AG20443 (cell line): ENCODE measurements around the gene TCFL5.

Experiments used
- DNase-seq: peaks from one replicate; pipeline ENCODE4 v3.0.0; 2012; ENCODE audit warnings: low spot score, mixed read lengths

Gene TCFL5

DNA sequence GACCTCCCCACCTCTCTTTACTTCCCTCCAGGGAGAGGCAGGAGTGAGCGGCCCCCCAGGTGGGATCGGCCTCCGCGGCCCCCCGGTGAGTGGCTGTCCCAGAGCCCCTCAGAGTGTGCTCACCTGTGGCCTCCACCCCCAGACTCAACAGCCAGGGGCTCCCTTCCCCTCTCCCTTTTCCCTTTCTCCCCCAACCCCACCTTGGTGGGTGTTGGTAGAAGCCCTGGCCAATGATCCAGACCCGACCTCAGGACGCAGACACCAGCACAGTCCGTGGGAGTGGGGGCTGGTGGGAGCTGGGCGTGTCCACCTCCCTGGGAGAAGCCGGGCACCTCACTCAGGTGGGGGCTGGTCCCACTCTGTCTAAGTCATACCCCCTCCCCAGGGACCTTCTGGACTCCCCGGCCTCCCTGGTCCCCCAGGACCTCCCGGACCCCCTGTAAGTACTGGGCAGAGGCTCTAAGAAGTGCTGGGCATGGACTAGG lies 39.9 kb downstream of the TCFL5 start:
- DNase-seq, result no peak

DNA sequence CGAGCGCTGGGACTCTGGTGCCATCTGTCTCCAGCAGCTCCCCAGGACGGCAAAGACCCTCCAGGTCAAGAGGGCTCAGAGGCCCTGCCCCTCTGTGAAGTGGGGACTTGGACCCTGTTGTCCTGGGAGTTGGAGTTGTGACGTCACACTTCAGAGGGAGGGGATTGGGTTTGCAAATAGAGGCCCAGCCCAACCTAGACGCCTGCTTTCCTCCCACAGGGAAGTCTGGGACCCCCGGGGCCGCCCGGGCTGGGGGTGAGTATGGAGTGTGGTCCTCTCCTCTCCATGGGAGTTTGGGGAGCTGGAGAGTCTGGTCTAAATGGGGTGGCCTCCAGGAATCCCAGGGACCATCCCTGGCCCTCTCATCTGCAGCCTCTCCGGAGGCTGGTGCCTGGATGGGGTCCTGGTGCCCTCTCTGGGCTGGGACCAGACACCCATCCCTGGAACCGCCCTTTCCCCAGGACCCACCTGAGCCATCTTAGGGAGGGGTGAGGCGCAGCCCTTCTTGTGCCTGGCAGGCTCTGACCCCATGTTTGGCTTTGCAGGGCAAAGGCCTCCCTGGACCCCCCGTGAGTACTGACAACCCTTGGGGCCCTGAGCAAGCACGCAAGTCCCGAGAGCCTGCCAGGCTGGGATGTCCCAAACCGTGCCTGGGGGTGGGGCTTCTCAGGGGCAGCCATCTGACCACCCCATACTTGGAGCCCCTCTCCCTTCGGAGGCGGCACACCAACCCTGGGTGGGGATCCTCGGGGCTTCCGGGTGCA lies 40.5 kb downstream of the TCFL5 start:
- no peak for DNase-seq

DNA sequence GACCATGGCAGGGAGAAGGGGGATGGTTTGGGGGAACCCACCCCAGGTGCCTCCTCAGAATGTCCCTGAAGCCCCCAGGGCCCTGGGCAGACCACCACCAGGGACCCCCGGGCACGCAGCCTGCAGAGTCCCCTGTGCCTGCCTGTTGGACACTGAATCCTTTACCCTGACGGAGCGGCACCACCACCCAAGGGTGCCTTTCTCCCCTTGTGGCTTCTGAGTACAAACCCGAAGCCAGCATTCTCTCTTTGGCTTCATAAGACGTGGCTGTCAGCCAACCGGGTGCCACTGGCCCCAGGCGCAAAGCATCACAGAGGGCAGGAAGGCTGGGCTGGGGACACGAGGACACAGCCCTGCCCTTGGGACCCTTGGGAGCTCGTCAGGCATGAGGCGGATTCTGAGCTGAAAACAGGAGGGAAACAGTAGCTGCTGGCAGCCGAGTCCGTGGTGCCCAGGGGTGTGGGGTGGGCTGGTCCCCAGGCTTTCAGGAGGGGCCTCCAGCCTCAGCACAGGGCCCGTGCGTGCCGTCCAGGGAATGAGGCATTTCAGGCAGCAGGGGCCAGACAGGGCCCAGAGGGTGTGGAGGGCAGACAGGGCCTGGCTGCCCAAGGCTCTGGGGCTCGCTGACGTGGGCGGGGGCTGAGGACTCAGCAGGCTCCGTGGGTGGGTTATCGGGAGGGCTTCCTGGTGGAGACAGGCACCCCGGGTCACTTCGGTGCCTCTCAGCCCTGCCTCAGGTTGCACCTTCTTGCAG lies 41.2 kb downstream of the TCFL5 start:
- no peak for DNase-seq

DNA sequence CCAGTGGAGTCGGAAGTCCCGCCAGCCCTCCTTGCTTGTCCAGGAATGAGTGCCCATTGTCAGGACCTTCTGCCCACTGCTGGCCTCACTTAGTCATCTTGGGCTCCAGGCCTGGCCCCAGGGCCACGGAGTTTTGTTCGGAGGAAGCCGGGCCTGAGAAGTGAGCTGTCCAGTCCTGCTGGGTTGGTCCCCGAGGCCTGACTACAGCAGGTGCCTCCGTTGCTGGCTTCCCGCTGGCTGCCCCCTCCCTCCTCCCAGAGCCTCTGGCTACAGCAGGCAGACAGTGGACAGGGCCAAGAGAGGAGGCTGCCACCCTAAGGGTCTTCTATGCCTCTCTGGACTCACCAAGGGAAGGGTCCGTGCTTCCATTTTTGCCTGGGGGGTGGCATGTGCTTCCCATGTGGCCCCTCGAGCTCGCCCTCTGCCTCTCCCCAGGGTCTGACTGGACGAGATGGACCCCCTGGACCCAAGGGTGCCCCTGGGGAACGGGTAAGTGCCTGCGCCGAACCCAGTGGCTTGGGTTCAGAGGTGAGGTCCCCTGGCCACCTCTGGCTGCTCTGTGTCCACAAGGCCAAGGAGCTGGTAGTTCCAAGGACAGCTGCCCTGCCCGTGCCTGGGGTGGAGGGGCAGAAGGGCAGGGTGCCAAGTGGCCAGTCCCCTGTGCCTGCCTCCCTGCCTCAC lies 42.0 kb downstream of the TCFL5 start:
- peak; percentile 77 for DNase-seq

DNA sequence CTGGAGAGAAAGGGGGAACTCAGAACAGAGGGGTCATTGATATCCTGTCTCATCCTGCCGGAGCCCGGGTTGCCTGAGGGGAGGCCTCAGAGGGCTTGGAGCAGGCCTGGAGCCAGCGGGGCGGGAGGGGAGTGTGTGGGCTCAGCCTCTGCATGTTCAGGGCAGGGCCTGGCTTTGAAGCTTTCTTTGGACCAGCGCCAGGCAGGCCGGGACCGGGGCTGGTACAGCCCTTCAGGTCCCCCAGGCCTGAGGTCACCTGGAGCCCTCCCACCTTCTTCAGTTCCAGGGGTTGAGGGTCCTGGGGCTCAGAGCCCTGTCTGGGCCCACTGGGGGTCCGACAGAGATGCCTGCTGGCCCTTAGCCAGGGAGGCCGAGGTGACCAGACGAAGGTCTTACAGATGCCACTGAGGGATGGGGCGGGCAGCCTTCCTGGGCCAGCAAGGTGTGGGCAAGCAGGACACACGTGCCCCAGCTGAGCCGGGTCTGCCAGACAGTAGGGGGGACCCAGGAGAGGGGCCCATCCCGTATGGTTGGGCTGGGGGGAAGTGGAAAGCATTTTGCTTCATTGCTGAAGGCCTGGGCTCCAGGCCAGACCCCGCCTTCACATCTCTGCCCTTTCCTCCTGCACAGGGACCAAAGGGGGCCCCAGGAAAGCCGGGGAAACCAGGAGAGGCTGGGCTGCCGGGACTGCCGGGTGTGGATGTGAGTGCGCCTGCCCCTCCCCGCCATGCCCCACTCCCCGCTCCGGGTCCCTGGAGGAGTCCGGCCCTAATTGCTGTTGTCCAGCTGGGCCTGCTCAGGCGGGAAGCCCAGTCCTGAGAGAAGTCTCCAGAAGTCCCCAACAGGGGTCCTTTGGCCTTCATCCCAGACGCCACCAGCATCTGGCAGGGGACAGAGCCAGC lies 42.8 kb downstream of the TCFL5 start:
- no peak for DNase-seq

DNA sequence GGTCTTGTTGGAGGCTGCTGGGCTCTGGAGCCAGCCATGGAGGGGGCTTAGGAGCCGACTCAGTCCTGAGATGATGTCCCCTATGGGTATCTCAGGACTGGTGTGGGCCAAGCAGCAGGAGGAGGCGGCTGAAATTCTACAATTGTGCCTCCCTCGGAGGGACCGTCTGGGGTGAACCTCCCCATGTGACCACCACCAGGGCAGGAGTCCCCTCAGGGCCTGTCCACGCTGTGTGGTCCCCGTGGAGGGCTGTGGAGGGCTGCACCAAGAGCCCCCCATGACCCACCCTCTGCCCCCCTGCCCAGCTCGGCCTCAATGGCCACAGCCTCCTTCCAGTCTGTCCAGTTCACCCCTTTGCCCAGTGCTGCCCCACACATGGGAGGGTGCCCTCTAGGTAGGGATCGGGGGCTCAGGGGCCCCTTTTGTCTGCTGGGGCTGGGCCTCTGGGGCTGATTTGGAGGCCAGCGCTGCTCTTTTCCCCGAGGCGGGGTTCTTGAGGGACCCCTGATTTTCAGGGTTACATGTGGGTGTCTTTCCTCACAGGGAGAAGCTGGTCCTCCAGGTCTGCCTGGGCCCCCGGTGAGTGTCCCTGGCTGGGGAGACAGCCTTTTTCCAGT lies 43.5 kb downstream of the TCFL5 start:
- no peak for DNase-seq

DNA sequence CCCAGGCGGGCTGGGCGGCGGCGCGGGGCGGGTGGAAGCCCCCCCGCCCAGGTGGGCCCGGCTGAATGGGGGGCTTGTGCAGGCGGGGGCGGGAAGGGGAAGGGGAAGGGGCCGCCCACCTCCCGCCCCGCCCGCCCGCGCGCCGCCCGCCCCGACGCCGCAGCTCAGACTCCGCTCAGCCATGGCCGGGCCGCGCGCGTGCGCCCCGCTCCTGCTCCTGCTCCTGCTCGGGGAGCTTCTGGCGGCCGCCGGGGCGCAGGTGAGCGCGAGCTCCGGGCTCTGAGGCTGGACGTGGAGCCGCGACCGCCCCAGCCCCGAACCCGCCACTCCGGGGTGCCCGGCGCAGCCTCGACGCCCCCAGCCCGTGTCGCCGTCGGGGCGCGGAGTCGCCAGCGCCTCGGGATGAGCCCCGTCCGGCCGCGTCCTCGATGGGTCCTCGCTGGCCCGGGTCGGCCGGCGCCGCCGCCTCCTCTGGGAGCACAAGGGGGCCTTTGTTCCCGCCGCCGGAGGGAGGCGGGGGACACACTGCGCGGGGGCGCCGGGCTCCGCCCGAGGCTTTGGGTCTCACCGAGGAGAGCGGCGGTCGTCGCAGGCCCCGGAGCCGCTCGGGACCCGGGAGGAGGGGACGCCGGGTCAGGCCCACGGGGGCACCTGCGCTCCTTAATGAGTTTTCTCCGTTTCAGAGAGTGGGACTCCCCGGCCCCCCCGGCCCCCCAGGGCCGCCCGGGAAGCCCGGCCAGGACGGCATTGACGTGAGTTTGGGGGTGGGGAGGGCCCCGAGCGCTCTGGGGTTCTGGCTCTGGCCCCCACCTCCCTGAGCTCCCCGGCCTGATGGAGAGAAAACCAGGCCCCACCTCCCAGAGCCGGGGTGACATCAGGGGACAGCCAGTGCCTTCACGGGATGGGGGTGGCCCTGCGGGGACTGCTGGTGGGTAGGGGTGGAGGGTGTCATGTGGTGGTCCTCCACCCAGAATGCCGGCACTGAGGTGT lies 44.4 kb downstream of the TCFL5 start, which contains the start of gene COL9A3:
COL9A3 (plus strand) TSS at position 167 of the 990 bp plus-strand sequence; CDS start at position 182, 15 bp downstream.
- DNase-seq, result no peak

DNA sequence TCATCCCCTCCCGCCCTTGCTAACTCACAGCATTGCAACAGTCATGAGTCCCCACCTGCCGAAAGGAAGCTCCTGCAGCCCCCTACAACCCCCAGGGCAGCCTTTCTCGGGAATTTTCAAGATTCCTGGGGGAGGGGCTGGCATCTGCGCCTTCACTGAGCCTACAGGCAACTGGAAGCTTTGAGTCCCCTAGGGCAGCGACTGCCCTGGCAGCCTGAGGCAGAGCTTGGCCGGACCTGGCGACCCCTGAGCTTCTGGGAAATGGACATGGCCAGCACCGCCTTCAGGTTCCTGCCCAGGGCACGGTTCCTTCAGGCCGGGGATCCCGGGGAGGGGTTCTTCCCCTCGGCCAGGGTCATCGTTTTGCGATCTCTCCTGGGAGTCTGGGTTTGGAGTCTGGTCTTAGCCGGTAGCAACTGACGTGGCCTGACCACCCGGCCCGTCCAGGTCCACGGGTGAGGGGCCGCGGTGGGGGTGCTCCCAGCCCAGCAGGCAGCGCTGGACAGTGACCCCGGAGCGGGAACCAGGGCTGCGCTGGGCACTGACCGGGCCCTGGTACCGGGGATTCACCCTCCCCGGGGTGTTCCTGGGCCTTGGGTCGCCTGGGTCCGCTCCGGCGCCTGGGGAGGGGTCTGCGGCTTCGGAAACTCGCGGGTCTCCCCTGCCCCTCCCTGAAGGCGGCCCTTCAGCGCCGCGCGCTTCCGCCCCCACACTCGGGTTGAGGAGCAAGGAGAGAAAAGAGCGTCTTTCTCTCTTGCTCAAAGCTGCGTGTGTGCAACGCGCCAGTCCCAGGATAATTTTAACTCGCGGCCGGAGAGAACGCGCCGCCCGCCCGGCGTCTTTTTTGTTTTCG lies 45.4 kb downstream of the TCFL5 start:
- DNase-seq, result no peak

DNA sequence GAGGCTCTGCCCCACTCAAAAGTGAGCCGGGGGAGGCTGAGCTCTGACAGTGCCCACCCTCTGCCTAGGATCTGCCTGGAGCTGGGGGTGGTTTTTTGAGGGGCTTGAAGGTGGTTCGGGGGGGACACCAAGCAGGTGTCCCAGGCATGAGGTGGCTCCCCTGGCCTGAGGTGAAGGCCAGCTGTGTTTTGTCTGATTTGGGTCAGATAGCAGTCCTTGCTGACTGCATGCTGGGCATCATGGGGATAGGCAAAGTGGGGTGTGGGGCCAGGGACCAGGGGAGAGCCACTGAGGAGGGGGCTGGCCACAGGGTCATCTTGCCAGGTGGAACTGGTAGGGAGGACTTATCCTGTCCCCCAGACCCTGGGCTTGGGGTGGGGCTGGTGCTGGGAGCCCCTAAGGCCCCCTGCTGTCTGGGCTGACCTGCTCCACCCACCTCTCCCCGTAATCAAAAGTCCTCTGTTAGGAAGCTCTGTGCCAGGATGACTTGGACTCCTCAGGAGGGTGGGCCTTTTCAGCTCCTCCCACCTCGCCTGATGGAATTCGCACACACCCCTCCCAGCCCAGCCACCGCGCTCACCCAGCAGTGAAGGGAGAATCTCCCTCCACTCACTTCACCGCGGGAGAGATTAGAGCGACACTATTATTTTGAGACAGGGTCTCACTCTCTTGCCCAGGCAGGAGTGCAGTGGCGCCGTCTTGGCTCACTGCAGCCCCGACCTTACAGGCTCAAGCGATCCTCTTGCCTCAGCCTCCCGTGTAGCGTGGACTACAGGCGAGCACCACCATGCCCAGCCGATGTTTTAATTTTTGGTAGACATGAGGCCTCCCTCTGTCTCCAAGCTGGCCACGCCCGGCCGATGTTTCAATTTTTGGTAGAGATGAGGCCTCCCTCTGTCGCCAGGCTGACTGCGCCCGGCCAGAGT lies 46.3 kb downstream of the TCFL5 start:
- peak; percentile 68 for DNase-seq

DNA sequence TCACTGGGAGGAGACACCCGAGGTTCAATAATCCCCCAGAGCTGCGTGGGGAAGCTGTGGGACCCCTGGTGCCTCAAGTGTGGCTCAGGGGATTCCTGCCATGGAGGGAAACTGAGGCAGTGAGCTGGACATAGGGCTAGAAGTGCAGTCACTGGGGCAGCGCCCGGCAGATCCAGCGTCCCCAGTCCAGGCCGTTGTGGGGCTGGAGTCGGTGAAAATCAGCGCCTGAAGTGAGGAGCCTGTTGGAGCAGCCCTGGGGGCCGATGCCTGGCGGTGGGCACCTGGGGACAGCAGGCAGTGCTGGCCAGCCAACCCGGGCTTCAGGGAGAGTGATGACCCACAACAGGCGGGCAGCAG lies 46.9 kb downstream of the TCFL5 start:
- DNase-seq, result no peak

DNA sequence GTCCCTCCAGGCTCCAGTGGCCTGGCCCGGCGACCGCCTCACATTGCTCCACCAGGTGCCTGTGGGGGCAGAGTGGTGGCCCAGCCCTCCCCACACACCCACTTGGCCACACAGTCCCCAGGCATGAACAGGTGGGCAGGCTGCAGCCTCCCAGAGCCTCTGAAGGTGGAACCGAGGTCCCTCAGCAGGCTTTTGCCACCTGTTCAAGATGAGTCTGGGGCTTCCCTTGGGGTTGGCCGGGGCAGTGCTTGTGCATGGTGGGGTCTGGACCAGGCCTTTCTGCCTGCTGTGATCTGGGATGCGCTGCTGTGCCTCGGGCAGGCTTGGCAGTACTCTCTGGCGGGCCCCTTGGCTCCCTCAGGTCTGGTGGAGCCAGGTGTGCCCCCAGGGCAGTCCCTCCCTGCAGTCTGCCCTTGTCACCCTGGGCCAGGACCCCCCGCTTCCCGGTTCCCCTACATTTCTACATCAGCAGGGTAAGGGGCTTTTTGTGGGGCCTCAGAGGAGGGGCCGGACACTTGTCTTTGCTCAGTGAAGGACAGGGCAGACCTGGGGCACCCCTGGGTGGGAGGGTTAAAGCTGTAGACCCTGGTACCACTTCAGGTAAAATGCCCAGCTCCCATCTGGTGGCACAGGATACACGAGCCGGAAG lies 47.4 kb downstream of the TCFL5 start:
- DNase-seq, result no peak

DNA sequence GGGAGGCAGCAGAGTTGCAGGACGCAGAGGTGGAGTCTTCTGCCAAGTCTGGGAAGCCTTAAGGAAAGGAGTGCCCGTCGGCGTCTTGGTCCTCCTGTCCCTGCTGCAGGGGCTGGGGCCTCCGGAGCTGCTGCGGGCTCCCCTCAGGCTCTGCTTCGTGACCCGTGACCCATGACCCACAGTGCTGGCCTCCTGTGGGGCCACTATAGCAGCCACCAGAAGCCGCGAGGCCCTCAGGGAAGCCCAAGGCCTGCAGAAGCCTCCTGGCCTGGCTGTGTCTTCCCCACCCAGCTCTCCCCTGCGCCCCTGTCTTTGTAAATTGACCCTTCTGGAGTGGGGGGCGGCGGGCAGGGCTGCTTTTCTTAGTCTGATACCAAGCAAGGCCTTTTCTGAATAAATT lies 48.0 kb downstream of the TCFL5 start:
- DNase-seq, result no peak

DNA sequence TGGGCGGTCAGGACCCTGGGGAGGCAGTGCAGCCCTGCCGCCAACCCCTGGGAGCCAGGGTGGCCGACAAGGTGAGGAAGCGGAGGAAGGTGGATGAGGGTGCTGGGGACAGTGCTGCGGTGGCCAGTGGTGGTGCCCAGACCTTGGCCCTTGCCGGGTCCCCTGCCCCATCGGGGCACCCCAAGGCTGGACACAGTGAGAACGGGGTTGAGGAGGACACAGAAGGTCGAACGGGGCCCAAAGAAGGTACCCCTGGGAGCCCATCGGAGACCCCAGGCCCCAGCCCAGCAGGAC lies 48.8 kb downstream of the TCFL5 start:
- DNase-seq, result no peak

DNA sequence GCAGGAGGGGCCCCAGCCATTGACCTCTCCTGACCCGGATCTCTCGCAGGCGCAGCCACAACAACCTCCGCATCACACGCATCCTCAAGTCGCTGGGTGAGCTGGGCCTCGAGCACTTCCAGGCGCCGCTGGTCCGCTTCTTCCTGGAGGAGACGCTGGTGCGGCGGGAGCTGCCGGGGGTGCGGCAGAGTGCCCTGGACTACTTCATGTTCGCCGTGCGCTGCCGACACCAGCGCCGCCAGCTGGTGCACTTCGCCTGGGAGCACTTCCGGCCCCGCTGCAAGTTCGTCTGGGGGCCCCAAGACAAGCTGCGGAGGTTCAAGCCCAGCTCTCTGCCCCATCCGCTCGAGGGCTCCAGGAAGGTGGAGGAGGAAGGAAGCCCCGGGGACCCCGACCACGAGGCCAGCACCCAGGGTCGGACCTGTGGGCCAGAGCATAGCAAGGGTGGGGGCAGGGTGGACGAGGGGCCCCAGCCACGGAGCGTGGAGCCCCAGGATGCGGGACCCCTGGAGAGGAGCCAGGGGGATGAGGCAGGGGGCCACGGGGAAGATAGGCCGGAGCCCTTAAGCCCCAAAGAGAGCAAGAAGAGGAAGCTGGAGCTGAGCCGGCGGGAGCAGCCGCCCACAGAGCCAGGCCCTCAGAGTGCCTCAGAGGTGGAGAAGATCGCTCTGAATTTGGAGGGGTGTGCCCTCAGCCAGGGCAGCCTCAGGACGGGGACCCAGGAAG lies 49.3 kb downstream of the TCFL5 start:
- no peak for DNase-seq

DNA sequence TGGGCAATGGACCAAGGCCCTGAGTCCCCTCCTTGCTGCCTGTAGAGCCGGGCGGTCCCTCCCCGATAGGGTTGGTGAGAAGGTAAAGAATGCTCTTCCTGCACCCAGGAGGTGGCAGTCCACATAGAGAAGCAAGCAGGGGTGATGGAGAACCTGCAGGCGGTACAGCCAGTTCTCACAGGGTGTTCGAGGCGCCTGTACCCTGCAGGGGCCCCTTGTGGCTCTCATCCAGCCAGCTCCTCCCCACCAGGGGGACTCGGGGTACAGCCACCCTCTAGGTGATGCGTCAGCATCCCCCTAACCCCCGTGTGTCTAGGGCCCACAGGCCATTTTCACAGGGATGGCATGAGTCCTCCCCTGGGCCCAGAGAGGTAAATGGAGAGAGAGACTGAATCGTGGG lies 49.9 kb downstream of the TCFL5 start:
- no peak for DNase-seq

DNA sequence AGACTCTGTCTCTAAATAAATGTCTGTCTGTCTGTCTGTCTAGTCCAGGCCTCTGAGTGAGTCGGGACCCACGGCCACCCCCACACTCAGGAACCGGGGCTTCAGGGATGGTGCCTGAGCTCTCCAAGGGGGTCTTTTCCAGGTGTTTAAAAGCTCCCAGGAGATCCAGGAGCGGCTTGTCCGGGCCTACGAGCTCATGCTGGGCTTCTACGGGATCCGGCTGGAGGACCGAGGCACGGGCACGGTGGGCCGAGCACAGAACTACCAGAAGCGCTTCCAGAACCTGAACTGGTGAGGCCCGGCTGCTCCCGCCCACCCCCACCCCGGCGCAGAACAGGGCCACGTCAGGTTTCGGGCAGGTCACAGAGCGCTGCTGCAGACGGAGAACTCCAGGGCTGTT lies 50.3 kb downstream of the TCFL5 start:
- no peak for DNase-seq
